CD4-positive, alpha-beta T cell (primary cell): ENCODE results near the gene ACSS2. TPM values are rescaled to one million over a fixed set of nuclear protein-coding genes. Genes with fewer than 3 reads are reported as not detected.

Experiments used
- ATAC-seq: fragments of 200-7000 bp; cut with Tn5 transposase; one replicate; pipeline ENCODE4 v1.10.0; 2022; ENCODE audit warnings: mild to moderate bottlenecking; ENCODE audit not compliant: poor library complexity
- CTCF ChIA-PET: fragments of 350-600 bp; sonication (Branson Sonifier 250); formaldehyde crosslinking; loops from one replicate; lab custom pipeline; 2021; ENCODE audit warnings: antibody characterized with exemption, inconsistent platforms; lab: Charles Lee
- POLR2A ChIA-PET: fragments of 350-600 bp; sonication (Branson Sonifier 250); formaldehyde crosslinking; loops from one replicate; lab custom pipeline; 2021; ENCODE audit warnings: antibody characterized with exemption, inconsistent platforms; lab: Charles Lee
- DNase-seq, 14 experiments: peaks; one replicate each; pipeline ENCODE4 v3.0.0-alpha.2; 2013 to 2020; ENCODE audit warnings: mixed read lengths in 2 of 14
- H3K27ac ChIP-seq, 2 donors: one replicate each; pipeline versions ENCODE4 v1.5.1 to v1.7.0; 2013; ENCODE audit warnings: low read length in 2 of 2, low read depth in 1 of 2, mild to moderate bottlenecking in 1 of 2
- H3K27me3 ChIP-seq, 2 experiments: 1 replicate in 1 of 2; 2 replicates in 1 of 2; pipeline versions ENCODE4 v1.6.1 to v1.7.0; 2013; ENCODE audit warnings: low read length in 2 of 2, control low read depth in 1 of 2, mild to moderate bottlenecking in 1 of 2, moderate library complexity in 1 of 2; ENCODE audit not compliant: insufficient read depth in 2 of 2, control insufficient read depth in 1 of 2
- H3K36me3 ChIP-seq: one replicate; pipeline ENCODE4 v1.6.1; 2013; ENCODE audit warnings: low read length, control low read depth; ENCODE audit not compliant: insufficient read depth
- H3K4me1 ChIP-seq: one replicate; pipeline ENCODE4 v1.6.1; 2013; ENCODE audit warnings: low read length, control low read depth; ENCODE audit not compliant: insufficient read depth
- H3K4me3 ChIP-seq: one replicate; pipeline ENCODE4 v1.5.1; 2013; ENCODE audit warnings: mild to moderate bottlenecking, low read length, moderate library complexity
- H3K9me3 ChIP-seq, 2 experiments: 1 replicate in 1 of 2; 2 replicates in 1 of 2; pipeline versions ENCODE4 v1.6.1 to v1.7.0; 2013; ENCODE audit warnings: low read length in 2 of 2, mild to moderate bottlenecking in 2 of 2, control low read depth in 1 of 2, moderate library complexity in 1 of 2; ENCODE audit not compliant: control insufficient read depth in 1 of 2, insufficient read depth in 1 of 2
- H3K27ac Mint-ChIP-seq: one replicate; pipeline ENCODE4 v1.8.0; 2020; ENCODE audit warnings: mixed read lengths
- H3K27me3 Mint-ChIP-seq: one replicate; pipeline ENCODE4 v1.8.0; 2021; ENCODE audit warnings: mixed read lengths
- H3K36me3 Mint-ChIP-seq: one replicate; pipeline ENCODE4 v1.8.0; 2021; ENCODE audit warnings: low read depth, mixed read lengths
- H3K4me1 Mint-ChIP-seq: one replicate; pipeline ENCODE4 v1.8.0; 2021; ENCODE audit warnings: low read depth, mixed read lengths
- H3K4me3 Mint-ChIP-seq: one replicate; pipeline ENCODE4 v1.8.0; 2020; ENCODE audit warnings: mild to moderate bottlenecking, mixed read lengths
- H3K9me3 Mint-ChIP-seq: one replicate; pipeline ENCODE4 v1.8.0; 2020; ENCODE audit warnings: mixed read lengths
- CTCF ChIP-seq: fragments of 200-600 bp; IDR thresholded peaks from one replicate; pipeline ENCODE4 v1.8.0; 2022; ENCODE audit warnings: antibody characterized with exemption, mild to moderate bottlenecking
- intact Hi-C, 2 experiments: fragments of 100-400 bp; cut with DNase I in 1 of 2; cut with micrococcal nuclease in 1 of 2; formaldehyde crosslinking; loops; one replicate each; pipeline versions ENCODE4 v1.15.1 to v1.9.0; 2023 to 2025; cut with DNase I, micrococcal nuclease
- total RNA-seq, 174 experiments: library from RNA in 2 of 174; stranded (reverse) in 2 of 174; gene quantifications; one replicate each; pipeline ENCODE4 v1.2.3 and lab custom pipeline; 2021 to 2026

ACSS2 gene
- total RNA-seq, 2 experiments from 2014 or later: 15.6 to 18.8 TPM

GRCh38 chr20:34831936-34832335 lies 44.5 kb upstream of the ACSS2 start:
- intact Hi-C loops: loop anchor here in 1 of 2 experiments (5.0 kb wide), 1 partner anchor 615 kb away; no protein-coding TSS in a partner anchor
- Histone ChIP-seq H3K27me3 (no peaks in the 10 kb centered on the region), H3K27ac (no peak overlapping the region), H3K4me1 (peaks cover 3% of the 10 kb centered on the region), H3K9me3 (no peaks in the 10 kb centered on the region), H3K36me3 (no peaks in the 10 kb centered on the region), H3K4me3 (no peak overlapping the region)
- Mint-ChIP-seq H3K27ac (no peak overlapping the region), H3K36me3 (no peaks in the 10 kb centered on the region), H3K9me3 (no peaks in the 10 kb centered on the region), H3K4me1 (no peaks in the 10 kb centered on the region), H3K4me3 (no peak overlapping the region), H3K27me3 (peaks cover 15% of the 10 kb centered on the region)
- no peak for DNase-seq
- no peak for TF ChIP-seq CTCF
- ATAC-seq: no peak
- CTCF ChIA-PET: no interaction called here
- POLR2A ChIA-PET: no interaction called here

GRCh38 chr20:34834459-34834893 lies 41.9 kb upstream of the ACSS2 start:
- Histone ChIP-seq H3K27ac (no peak overlapping the region), H3K4me1 (peaks cover 3% of the 10 kb centered on the region), H3K27me3 (no peaks in the 10 kb centered on the region), H3K4me3 (no peak overlapping the region), H3K36me3 (no peaks in the 10 kb centered on the region), H3K9me3 (no peaks in the 10 kb centered on the region)
- no peak overlapping the region for H3K4me3 Mint-ChIP-seq
- H3K36me3 Mint-ChIP-seq: no peaks in the 10 kb centered on the region
- peaks cover 15% of the 10 kb centered on the region for H3K27me3 Mint-ChIP-seq
- ChIA-PET POLR2A (no interaction called here), CTCF (no interaction called here)
- DNase-seq: peak in 3 of 14 experiments; percentile 57 to 64 (median 57)
- intact Hi-C loops: loop anchor here (1.0 to 5.0 kb wide), 5 partner anchors 126 to 613 kb away; no protein-coding TSS in a partner anchor
- no peaks in the 10 kb centered on the region for H3K4me1 Mint-ChIP-seq
- H3K9me3 Mint-ChIP-seq: no peaks in the 10 kb centered on the region
- H3K27ac Mint-ChIP-seq: no peak overlapping the region
- TF ChIP-seq CTCF: peak; percentile 70
- ATAC-seq: no peak

- H3K27ac ChIP-seq: no peak overlapping the region
- no peak for DNase-seq
- no peak overlapping the region for H3K4me3 Mint-ChIP-seq
- ATAC-seq: no peak
- no peak for TF ChIP-seq CTCF
- intact Hi-C loops: no loop called here
- H3K9me3 ChIP-seq: no peaks in the 10 kb centered on the region
- no peaks in the 10 kb centered on the region for H3K4me1 ChIP-seq
- H3K36me3 ChIP-seq: no peaks in the 10 kb centered on the region
- H3K4me3 ChIP-seq: no peak overlapping the region
- no peak overlapping the region for H3K27ac Mint-ChIP-seq
- no peaks in the 10 kb centered on the region for H3K27me3 Mint-ChIP-seq
- no peaks in the 10 kb centered on the region for H3K9me3 Mint-ChIP-seq
- POLR2A ChIA-PET: no interaction called here
- H3K27me3 ChIP-seq: no peaks in the 10 kb centered on the region
- H3K36me3 Mint-ChIP-seq: peaks cover 8% of the 10 kb centered on the region
- H3K4me1 Mint-ChIP-seq: no peaks in the 10 kb centered on the region
- CTCF ChIA-PET: interaction anchor here (0.6 to 0.7 kb wide), 2 partner anchors 140 to 338 kb away, joined by 3 to 7 read pairs; no protein-coding TSS in a partner anchor
Observed at GRCh38 chr20:34842143-34842542, 34.3 kb upstream of the ACSS2 start.
